GM23338 (cell line): ENCODE measurements around the gene MEGF10. TPM values are rescaled to one million over a fixed set of nuclear protein-coding genes. Genes with fewer than 3 reads are reported as not detected.

ENCODE experiments used
- ATAC-seq: fragments of 200-7000 bp; cut with Tn5 transposase; 3 replicates; pipeline ENCODE4 v1.9.1; 2020
- DNase-seq: peaks from one replicate; pipeline ENCODE4 v3.0.0-alpha.2; 2015; ENCODE audit warnings: low spot score
- H2AFZ ChIP-seq: fragments of 200-600 bp; sonication (generic); 2 replicates; pipeline ENCODE4 v1.8.0; 2016; ENCODE audit warnings: antibody characterized with exemption, mild to moderate bottlenecking, moderate library complexity
- H3F3A ChIP-seq: fragments of 200-600 bp; sonication (generic); replicated peaks from 2 replicates; pipeline ENCODE4 v1.8.0; 2017; ENCODE audit warnings: antibody characterized with exemption, mixed run types, low read depth
- H3K27ac ChIP-seq: fragments of 200-600 bp; sonication (generic); 2 replicates; pipeline ENCODE4 v1.6.1; 2016; ENCODE audit warnings: low read depth
- H3K27me3 ChIP-seq: fragments of 200-600 bp; sonication (generic); 2 replicates; pipeline ENCODE4 v1.8.0; 2016; ENCODE audit warnings: mild to moderate bottlenecking, mixed run types, moderate library complexity; ENCODE audit not compliant: insufficient read depth
- H3K36me3 ChIP-seq: fragments of 200-600 bp; sonication (generic); 2 replicates; pipeline ENCODE4 v1.8.0; 2016; ENCODE audit warnings: mild to moderate bottlenecking; ENCODE audit not compliant: insufficient read depth
- H3K4me1 ChIP-seq: fragments of 200-600 bp; sonication (generic); 2 replicates; pipeline ENCODE4 v1.8.0; 2016; ENCODE audit warnings: mild to moderate bottlenecking, moderate library complexity; ENCODE audit not compliant: insufficient read depth
- H3K4me2 ChIP-seq: fragments of 200-600 bp; sonication (generic); 2 replicates; pipeline ENCODE4 v1.7.1; 2017; ENCODE audit warnings: mixed run types
- H3K4me3 ChIP-seq: fragments of 200-600 bp; sonication (generic); 2 replicates; pipeline ENCODE4 v1.6.1; 2016; ENCODE audit warnings: mixed run types
- H3K79me2 ChIP-seq: fragments of 200-600 bp; sonication (generic); replicated peaks from 2 replicates; pipeline ENCODE4 v1.8.0; 2017; ENCODE audit warnings: mild to moderate bottlenecking; ENCODE audit not compliant: insufficient read depth
- H3K9me2 ChIP-seq: fragments of 200-600 bp; sonication (generic); 2 replicates; pipeline ENCODE4 v1.8.0; 2017; ENCODE audit not compliant: insufficient read depth
- H4K20me1 ChIP-seq: fragments of 200-600 bp; sonication (generic); replicated peaks from 2 replicates; pipeline ENCODE4 v1.8.0; 2017; ENCODE audit warnings: mild to moderate bottlenecking; ENCODE audit not compliant: insufficient read depth
- H3K27ac Mint-ChIP-seq: 2 replicates; pipeline ENCODE4 v1.8.0; 2020; ENCODE audit warnings: inconsistent platforms, mild to moderate bottlenecking, moderate library complexity, mixed read lengths
- H3K27me3 Mint-ChIP-seq: 3 replicates; pipeline ENCODE4 v1.8.0; 2022; ENCODE audit warnings: low read depth, mild to moderate bottlenecking, moderate library complexity, mixed read lengths, inconsistent platforms; ENCODE audit not compliant: insufficient read depth, poor library complexity
- H3K36me3 Mint-ChIP-seq: 3 replicates; pipeline ENCODE4 v1.8.0; 2021; ENCODE audit warnings: low read depth, mild to moderate bottlenecking, inconsistent platforms, moderate library complexity, mixed read lengths
- H3K4me1 Mint-ChIP-seq: 3 replicates; pipeline ENCODE4 v1.8.0; 2020; ENCODE audit warnings: mild to moderate bottlenecking, inconsistent platforms, mixed read lengths
- H3K4me3 Mint-ChIP-seq: 3 replicates; pipeline ENCODE4 v1.8.0; 2021; ENCODE audit warnings: moderate library complexity, mild to moderate bottlenecking, inconsistent platforms, mixed read lengths
- H3K9me3 Mint-ChIP-seq: 3 replicates; pipeline ENCODE4 v1.8.0; 2020; ENCODE audit warnings: moderate library complexity, mild to moderate bottlenecking, inconsistent platforms, mixed read lengths
- CREB1 ChIP-seq: fragments of 250-450 bp; sonication (Bioruptor Pico); IDR thresholded peaks from 2 replicates; pipeline ENCODE4 v1.5.0; 2020; ENCODE audit warnings: low read depth, mild to moderate bottlenecking, moderate library complexity
- CTCF ChIP-seq, 2 experiments: fragments of 200-600 bp in 1 of 2; sonication (generic) in 1 of 2; conservative IDR thresholded peaks; 2 replicates each; pipeline versions ENCODE4 v1.5.1 to v1.6.1; 2016 to 2017; ENCODE audit warnings: antibody characterized with exemption in 2 of 2, low read depth in 2 of 2, mild to moderate bottlenecking in 2 of 2, moderate library complexity in 1 of 2
- EZH2 ChIP-seq: fragments of 200-600 bp; sonication (generic); IDR thresholded peaks from one replicate; pipeline ENCODE4 v1.8.0; 2017; ENCODE audit warnings: antibody characterized with exemption, mild to moderate bottlenecking, low read depth; ENCODE audit not compliant: unreplicated experiment
- JUNB ChIP-seq: IDR thresholded peaks from one replicate; pipeline ENCODE4 v1.6.1; 2016; ENCODE audit warnings: antibody characterized with exemption; ENCODE audit not compliant: unreplicated experiment
- NANOG ChIP-seq: IDR thresholded peaks from 2 replicates; pipeline ENCODE4 v1.6.1; 2016; ENCODE audit warnings: antibody characterized with exemption, borderline replicate concordance
- POLR2AphosphoS5 ChIP-seq: IDR thresholded peaks from 2 replicates; pipeline ENCODE4 v1.6.1; 2016; ENCODE audit warnings: antibody characterized with exemption, low read depth
- REST ChIP-seq: IDR thresholded peaks from one replicate; pipeline ENCODE4 v1.6.1; 2018; ENCODE audit warnings: antibody characterized with exemption; ENCODE audit not compliant: unreplicated experiment
- STAT1 ChIP-seq: IDR thresholded peaks from one replicate; pipeline ENCODE4 v1.6.1; 2016; ENCODE audit warnings: antibody characterized with exemption; ENCODE audit not compliant: unreplicated experiment
- ZNF114 ChIP-seq: fragments of 250-450 bp; sonication (Bioruptor Pico); IDR thresholded peaks from 2 replicates; pipeline ENCODE4 v1.5.0; 2020; ENCODE audit warnings: mild to moderate bottlenecking, moderate library complexity
- ZNF331 ChIP-seq: fragments of 250-450 bp; sonication (Bioruptor Pico); IDR thresholded peaks from 2 replicates; pipeline ENCODE4 v1.5.0; 2020; ENCODE audit warnings: low read depth, mild to moderate bottlenecking, moderate library complexity
- polyA plus RNA-seq: library from polyadenylated mRNA; unstranded; fragments of >200 nt; fragmentation: Nextera tagmentation; extraction: Ambion mirVana; gene quantifications from 2 replicates; pipeline ENCODE4 v1.2.1, GENCODE V29; 2016
- total RNA-seq: library from RNA; depleted of rRNA; stranded (reverse); fragments of >200 nt; shearing (Covaris generic); gene quantifications from 2 replicates; pipeline ENCODE4 v1.2.3, GENCODE V29; 2014

The MEGF10 gene
- total and polyA plus RNA-seq, 2 experiments from 2014 or later = 4.5 to 28.3 TPM

GRCh38 chr5:127375544-127376091 lies 85.0 kb downstream of the MEGF10 start:
- no peaks in the 10 kb centered on the region for H3K36me3 ChIP-seq
- ATAC-seq = no peak
- no peak overlapping the region for H3K4me2 ChIP-seq

GRCh38 chr5:127377651-127378050 lies 87.1 kb downstream of the MEGF10 start:
- no peak overlapping the region for H3K27ac ChIP-seq
- H3K4me3 Mint-ChIP-seq = no peak overlapping the region
- H4K20me1 ChIP-seq = no peaks in the 10 kb centered on the region
- peaks cover 6% of the 10 kb centered on the region; the same call in 1 of the 3 replicates for H3K9me3 Mint-ChIP-seq
- no peak for DNase-seq
- no peaks in the 10 kb centered on the region for H3K9me2 ChIP-seq
- no peaks in the 10 kb centered on the region for H3K27me3 ChIP-seq
- H3K79me2 ChIP-seq = no peaks in the 10 kb centered on the region
- H3K4me1 ChIP-seq = no peaks in the 10 kb centered on the region
- no peak overlapping the region for H3K4me2 ChIP-seq
- peaks cover 2% of the 10 kb centered on the region for H3K27me3 Mint-ChIP-seq
- no peak overlapping the region for H2AFZ ChIP-seq
- ATAC-seq = no peak
- TF ChIP-seq ZNF114 (CRISPR knock-in tag) (no peak), EZH2 (no peak), REST (no peak), POLR2AphosphoS5 (no peak), JUNB (no peak), NANOG (no peak)
- no peak overlapping the region for H3K27ac Mint-ChIP-seq
- no peak overlapping the region for H3K4me3 ChIP-seq
- 0 out of 3 replicates have a peak, but pooled peaks cover 3% of the 10 kb centered on the region for H3K4me1 Mint-ChIP-seq
- no peaks in the 10 kb centered on the region for H3K36me3 ChIP-seq
- H3K36me3 Mint-ChIP-seq = peaks cover 20% of the 10 kb centered on the region; the same call in 2 of the 3 replicates
- no peaks in the 10 kb centered on the region for H3F3A ChIP-seq

More at GRCh38 chr5:127375544-127376091, 85.0 kb downstream of the MEGF10 start:
- Histone ChIP-seq H3K79me2 (no peaks in the 10 kb centered on the region), H3F3A (no peaks in the 10 kb centered on the region), H3K4me1 (0 out of 2 replicates have a peak, but pooled peaks cover 2% of the 10 kb centered on the region), H3K27me3 (no peaks in the 10 kb centered on the region), H3K9me2 (no peaks in the 10 kb centered on the region), H3K27ac (no peak overlapping the region), H3K4me3 (no peak overlapping the region), H4K20me1 (no peaks in the 10 kb centered on the region), H2AFZ (no peak overlapping the region)
- no peak for TF ChIP-seq STAT1
- peaks cover 6% of the 10 kb centered on the region; the same call in 1 of the 3 replicates for H3K9me3 Mint-ChIP-seq
- peaks cover 20% of the 10 kb centered on the region; the same call in 2 of the 3 replicates for H3K36me3 Mint-ChIP-seq
- peaks cover 4% of the 10 kb centered on the region for H3K27me3 Mint-ChIP-seq
- no peak for DNase-seq
- H3K4me1 Mint-ChIP-seq = peaks cover 10% of the 10 kb centered on the region
- H3K4me3 Mint-ChIP-seq = no peak overlapping the region
- H3K27ac Mint-ChIP-seq = no peak overlapping the region

GRCh38 chr5:127385936-127386335 lies 95.3 kb downstream of the MEGF10 start:
- Mint-ChIP-seq H3K27me3 (no peaks in the 10 kb centered on the region), H3K27ac (no peak overlapping the region), H3K36me3 (no peaks in the 10 kb centered on the region; the same call in 2 of the 3 replicates), H3K4me3 (no peak overlapping the region), H3K9me3 (no peaks in the 10 kb centered on the region), H3K4me1 (peaks cover 3% of the 10 kb centered on the region; the same call in 1 of the 3 replicates)
- DNase-seq (no peak), ATAC-seq (no peak)
- Histone ChIP-seq H3K27me3 (no peaks in the 10 kb centered on the region), H3K9me2 (no peaks in the 10 kb centered on the region), H2AFZ (no peak overlapping the region), H3K27ac (no peak overlapping the region), H4K20me1 (no peaks in the 10 kb centered on the region), H3K36me3 (no peaks in the 10 kb centered on the region), H3K4me2 (no peak overlapping the region), H3K4me1 (no peaks in the 10 kb centered on the region), H3K79me2 (no peaks in the 10 kb centered on the region), H3F3A (no peaks in the 10 kb centered on the region), H3K4me3 (no peak overlapping the region)
- TF ChIP-seq ZNF331 (CRISPR knock-in tag) = no peak
- no peak for TF ChIP-seq STAT1
- TF ChIP-seq CREB1 (CRISPR knock-in tag) = no peak
- TF ChIP-seq ZNF114 (CRISPR knock-in tag) = no peak
- no peak for TF ChIP-seq REST
- TF ChIP-seq EZH2 = no peak
- TF ChIP-seq CTCF (conservative IDR thresholded peaks at IDR 0.05; ENCODE audit: low read depth in 2 of 2) = no peak
